DOHH2 (cell line): ENCODE data around the gene BARX1.

Source experiments
- H3F3A ChIP-seq: fragments of 200-600 bp; sonication (generic), shearing (Covaris generic); 2 replicates; pipeline ENCODE4 v1.6.0; 2016; ENCODE audit warnings: antibody characterized with exemption, mild to moderate bottlenecking; ENCODE audit not compliant: control insufficient read depth, insufficient read depth
- H3K27ac ChIP-seq: fragments of 200-600 bp; sonication (generic); 2 replicates; pipeline ENCODE4 v1.5.1; 2014; ENCODE audit warnings: low read depth, mild to moderate bottlenecking, low read length, moderate library complexity
- H3K27me3 ChIP-seq: fragments of 200-600 bp; sonication (generic); 2 replicates; pipeline ENCODE4 v1.6.1; 2014; ENCODE audit warnings: mild to moderate bottlenecking, low read length, mixed read lengths; ENCODE audit not compliant: control insufficient read depth
- H3K36me3 ChIP-seq: fragments of 200-600 bp; sonication (generic); 2 replicates; pipeline ENCODE4 v1.6.1; 2014; ENCODE audit warnings: mild to moderate bottlenecking, low read length, moderate library complexity, mixed read lengths; ENCODE audit not compliant: control insufficient read depth
- H3K4me1 ChIP-seq: fragments of 200-600 bp; sonication (generic); 2 replicates; pipeline ENCODE4 v1.6.1; 2014; ENCODE audit warnings: mild to moderate bottlenecking, low read length, mixed read lengths; ENCODE audit not compliant: control insufficient read depth
- H3K4me2 ChIP-seq: fragments of 200-600 bp; sonication (generic); 2 replicates; pipeline ENCODE4 v1.6.0; 2014; ENCODE audit warnings: mild to moderate bottlenecking, low read length, moderate library complexity
- H3K4me3 ChIP-seq: fragments of 200-600 bp; sonication (generic); 2 replicates; pipeline ENCODE4 v1.5.1; 2014; ENCODE audit warnings: mild to moderate bottlenecking, low read length, mixed read lengths
- H3K79me2 ChIP-seq: fragments of 200-600 bp; sonication (generic); 2 replicates; pipeline ENCODE4 v1.6.1; 2014; ENCODE audit warnings: mild to moderate bottlenecking, low read length, mixed read lengths; ENCODE audit not compliant: control insufficient read depth
- H3K9me2 ChIP-seq: fragments of 200-600 bp; sonication (generic); replicated peaks from 2 replicates; pipeline ENCODE4 v1.6.1; 2014; ENCODE audit warnings: mild to moderate bottlenecking, low read length, mixed read lengths; ENCODE audit not compliant: control insufficient read depth
- H3K9me3 ChIP-seq: fragments of 200-600 bp; sonication (generic); 2 replicates; pipeline ENCODE4 v1.6.1; 2014; ENCODE audit warnings: antibody characterized with exemption, low read length, mixed read lengths; ENCODE audit not compliant: control insufficient read depth, insufficient read depth
- H4K20me1 ChIP-seq: fragments of 200-600 bp; sonication (generic); 2 replicates; pipeline ENCODE4 v1.6.0; 2014; ENCODE audit warnings: low read depth, mild to moderate bottlenecking, antibody characterized with exemption, low read length, moderate library complexity; ENCODE audit not compliant: control insufficient read depth, insufficient read depth
- EZH2phosphoT487 ChIP-seq: fragments of 200-600 bp; sonication (generic); IDR thresholded peaks from 2 replicates; pipeline ENCODE4 v1.6.1; 2017; ENCODE audit warnings: borderline replicate concordance, mild to moderate bottlenecking, antibody characterized with exemption, low read length, moderate library complexity, mixed read lengths
- TF ChIP-seq, protein P1 (sequence below): fragments of 200-600 bp; sonication (generic); IDR thresholded peaks from one replicate; pipeline ENCODE4 v1.5.1; 2014; ENCODE audit warnings: antibody characterized with exemption, mild to moderate bottlenecking, low read depth, low read length; ENCODE audit not compliant: poor library complexity, severe bottlenecking

BARX1 gene

DNA sequence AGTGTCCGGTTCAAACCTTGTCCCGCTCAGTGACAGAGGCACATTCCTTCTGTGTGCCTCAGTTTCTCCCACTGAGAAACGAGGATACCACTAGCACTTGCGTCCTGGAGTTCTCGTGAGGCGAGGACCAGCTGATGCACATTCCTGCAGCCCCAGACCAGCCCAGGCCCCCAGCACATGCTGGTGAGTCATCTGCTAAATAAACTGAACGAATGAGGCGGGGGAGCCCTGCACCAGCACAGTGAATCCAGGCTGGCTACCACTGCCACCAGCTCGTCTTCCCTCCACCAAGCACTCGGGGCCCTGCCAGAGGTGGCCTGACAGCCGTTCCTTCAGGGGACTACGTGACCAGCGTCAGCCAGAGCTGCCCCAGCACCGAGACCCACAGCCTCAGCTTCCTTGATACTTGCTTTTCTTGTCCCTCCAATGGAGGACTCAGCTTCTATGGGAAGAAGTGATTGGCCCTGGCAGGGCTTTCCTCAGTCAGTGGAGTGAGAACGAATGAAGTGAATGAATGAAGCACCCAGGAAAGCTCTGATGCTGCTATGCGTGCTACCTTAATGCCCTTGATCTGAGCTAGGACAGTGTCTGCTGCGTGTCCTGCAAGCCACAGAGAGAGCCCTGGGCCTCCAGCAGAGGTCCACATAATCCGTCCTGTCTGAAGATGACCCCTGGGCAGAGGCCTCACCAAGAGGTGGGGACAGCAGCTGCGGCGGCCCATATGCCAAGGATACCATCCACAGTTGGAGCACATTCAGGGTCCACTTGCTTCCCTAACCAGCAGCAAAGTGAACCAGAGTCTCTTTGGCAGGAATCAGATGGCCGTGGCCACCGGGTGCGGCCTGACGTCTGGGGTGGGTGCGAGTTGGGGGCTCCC is 13.5 kb upstream of the BARX1 start:
- Histone ChIP-seq H4K20me1 (no peaks in the 10 kb centered on the region), H3K9me2 (no peaks in the 10 kb centered on the region), H3K4me3 (no peak overlapping the region), H3K27me3 (no peaks in the 10 kb centered on the region), H3K9me3 (no peaks in the 10 kb centered on the region), H3K27ac (no peak overlapping the region), H3K79me2 (no peaks in the 10 kb centered on the region), H3K4me1 (no peaks in the 10 kb centered on the region), H3F3A (no peaks in the 10 kb centered on the region), H3K36me3 (no peaks in the 10 kb centered on the region), H3K4me2 (no peak overlapping the region)
- TF ChIP-seq EZH2phosphoT487 = no peak
- TF ChIP-seq, protein P1, sequence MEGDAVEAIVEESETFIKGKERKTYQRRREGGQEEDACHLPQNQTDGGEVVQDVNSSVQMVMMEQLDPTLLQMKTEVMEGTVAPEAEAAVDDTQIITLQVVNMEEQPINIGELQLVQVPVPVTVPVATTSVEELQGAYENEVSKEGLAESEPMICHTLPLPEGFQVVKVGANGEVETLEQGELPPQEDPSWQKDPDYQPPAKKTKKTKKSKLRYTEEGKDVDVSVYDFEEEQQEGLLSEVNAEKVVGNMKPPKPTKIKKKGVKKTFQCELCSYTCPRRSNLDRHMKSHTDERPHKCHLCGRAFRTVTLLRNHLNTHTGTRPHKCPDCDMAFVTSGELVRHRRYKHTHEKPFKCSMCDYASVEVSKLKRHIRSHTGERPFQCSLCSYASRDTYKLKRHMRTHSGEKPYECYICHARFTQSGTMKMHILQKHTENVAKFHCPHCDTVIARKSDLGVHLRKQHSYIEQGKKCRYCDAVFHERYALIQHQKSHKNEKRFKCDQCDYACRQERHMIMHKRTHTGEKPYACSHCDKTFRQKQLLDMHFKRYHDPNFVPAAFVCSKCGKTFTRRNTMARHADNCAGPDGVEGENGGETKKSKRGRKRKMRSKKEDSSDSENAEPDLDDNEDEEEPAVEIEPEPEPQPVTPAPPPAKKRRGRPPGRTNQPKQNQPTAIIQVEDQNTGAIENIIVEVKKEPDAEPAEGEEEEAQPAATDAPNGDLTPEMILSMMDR = no peak

DNA sequence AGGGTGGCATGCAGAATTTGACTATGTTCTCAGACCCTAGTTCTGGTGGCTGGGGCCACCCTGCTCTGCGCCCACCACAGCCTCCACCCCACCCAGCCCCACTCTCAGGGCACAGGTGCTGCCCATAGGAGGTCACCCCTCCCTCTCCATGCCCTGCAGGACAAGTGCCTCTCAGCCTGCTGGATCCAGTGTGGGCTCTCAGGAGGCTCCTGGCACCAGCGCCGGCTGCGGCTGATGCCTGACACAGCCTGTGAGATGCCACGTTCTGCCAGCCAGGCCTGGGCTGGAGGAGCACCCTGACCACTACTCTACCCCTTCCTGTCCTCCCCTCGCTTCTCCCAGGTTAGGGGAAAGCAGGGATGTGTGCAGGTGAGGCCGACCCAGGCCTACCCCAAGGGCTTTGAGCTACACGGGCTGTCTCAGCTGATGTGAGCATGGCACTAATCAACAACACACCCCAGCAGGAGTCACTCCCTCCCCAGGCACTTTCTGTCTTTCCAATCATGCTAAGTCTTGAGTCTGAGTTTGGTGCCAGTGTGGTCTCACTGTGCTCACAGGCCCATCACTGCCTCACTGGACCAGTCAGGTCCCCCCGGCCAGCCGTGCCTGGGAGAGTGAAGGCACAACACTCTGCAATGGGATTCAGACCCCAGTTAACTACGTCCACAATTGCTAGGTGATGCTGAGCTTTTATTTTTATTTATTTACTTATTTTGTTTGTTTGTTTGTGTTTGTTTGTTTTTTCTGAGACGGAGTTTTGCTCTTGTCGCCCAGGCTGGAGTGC is 12.1 kb upstream of the BARX1 start:
- H3K79me2 ChIP-seq = no peaks in the 10 kb centered on the region
- H3K27me3 ChIP-seq = 0 out of 2 replicates have a peak, but pooled peaks cover 3% of the 10 kb centered on the region
- H3K9me2 ChIP-seq = no peaks in the 10 kb centered on the region
- no peak overlapping the region for H3K4me3 ChIP-seq
- H3K27ac ChIP-seq = no peak overlapping the region
- no peaks in the 10 kb centered on the region for H4K20me1 ChIP-seq
- no peaks in the 10 kb centered on the region for H3K9me3 ChIP-seq
- H3K4me2 ChIP-seq = no peak overlapping the region
- H3F3A ChIP-seq = no peaks in the 10 kb centered on the region
- H3K36me3 ChIP-seq = no peaks in the 10 kb centered on the region
- no peaks in the 10 kb centered on the region for H3K4me1 ChIP-seq
- TF ChIP-seq EZH2phosphoT487 = no peak
- TF ChIP-seq, protein P1 = no peak

DNA sequence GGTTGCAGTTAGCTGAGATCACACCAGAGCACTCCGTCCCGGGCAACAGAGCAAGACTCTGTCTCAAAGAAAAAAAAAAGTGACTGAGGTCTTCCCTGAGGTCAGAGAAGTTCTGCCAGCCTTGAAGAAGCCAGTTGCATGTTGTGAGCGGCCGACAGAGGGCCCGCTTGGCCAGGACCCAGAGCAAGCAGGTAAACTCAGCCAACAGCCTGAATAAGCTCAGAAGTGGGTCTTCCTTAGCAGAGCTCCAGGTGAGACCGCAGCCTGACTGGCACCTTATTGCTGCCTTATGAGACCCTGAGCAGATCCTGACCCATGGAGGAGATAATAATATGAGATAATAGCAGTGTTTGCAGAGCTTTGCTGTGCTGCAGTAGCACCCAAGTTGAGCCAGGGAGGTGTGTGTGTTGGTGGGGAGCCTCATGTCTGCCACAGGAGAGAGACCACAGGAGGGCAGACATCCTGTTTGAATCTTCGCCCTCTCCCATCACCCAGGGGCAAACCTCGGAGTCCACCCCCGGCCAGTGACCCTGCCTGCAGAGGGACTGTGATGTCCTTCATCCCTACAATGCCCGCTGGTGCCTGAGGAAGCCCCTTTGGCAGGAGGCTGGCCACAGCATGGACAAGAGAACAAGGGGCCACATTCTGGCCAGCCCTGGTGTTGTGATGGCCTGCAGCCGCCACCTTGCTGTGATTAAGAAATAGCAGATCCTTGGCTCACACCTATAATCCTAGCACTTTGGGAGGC is 10.8 kb upstream of the BARX1 start:
- Histone ChIP-seq H3K27me3 (peaks cover 7% of the 10 kb centered on the region; the same call in 1 of the 2 replicates), H3K79me2 (no peaks in the 10 kb centered on the region), H3K9me2 (no peaks in the 10 kb centered on the region), H3K36me3 (no peaks in the 10 kb centered on the region), H3F3A (no peaks in the 10 kb centered on the region), H3K9me3 (no peaks in the 10 kb centered on the region), H3K27ac (no peak overlapping the region), H3K4me2 (no peak overlapping the region), H3K4me3 (no peak overlapping the region), H3K4me1 (no peaks in the 10 kb centered on the region), H4K20me1 (no peaks in the 10 kb centered on the region)
- TF ChIP-seq, protein P1 = no peak
